ENCODE results near the gene HOXA6. TPM values are rescaled to one million over a fixed set of nuclear protein-coding genes. Genes with fewer than 3 reads are reported as not detected.

The HOXA6 gene
- total RNA-seq, 1 experiment from 2014 or later: 12.7 TPM

DNA sequence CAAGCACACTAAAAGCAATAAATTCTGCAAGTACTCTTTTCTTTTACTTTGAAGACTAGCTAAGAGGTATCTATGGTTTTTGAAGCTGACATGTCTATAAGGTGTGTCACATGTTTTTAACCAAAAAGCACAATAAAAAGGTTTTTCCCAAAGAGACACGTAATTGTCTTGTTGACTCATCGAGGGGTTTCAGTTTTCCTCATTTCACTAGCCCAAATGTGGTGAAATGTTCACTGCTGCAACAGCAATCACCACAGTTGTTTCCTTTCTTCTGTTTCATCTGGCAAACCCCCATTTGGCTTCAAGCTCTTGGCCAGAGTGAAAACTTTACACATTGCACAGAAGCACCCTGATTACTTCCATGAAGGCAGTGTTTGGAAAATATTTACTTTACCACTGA, 13.2 kb downstream of the HOXA6 start:
- DNase-seq (ENCODE audit: low read depth, low spot score): no peak
- no peak for ATAC-seq

More for the DNA sequence above, 13.2 kb downstream of the HOXA6 start:
- Histone ChIP-seq H4K20me1 (ENCODE audit: insufficient read depth) (no peaks in the 10 kb centered on the region), H3K9me3 (ENCODE audit: control insufficient read depth in 1 of 2, insufficient read depth in 1 of 2, low read depth in 1 of 2, low read length in 2 of 2) (no peaks in the 10 kb centered on the region), H3K4me2 (ENCODE audit: low read length) (peak overlapping the region; percentile 83), H3K9ac (ENCODE audit: low read length) (peak overlapping the region; percentile 55; the same call in 1 of the 2 replicates), H3K9me2 (ENCODE audit: insufficient read depth) (no peaks in the 10 kb centered on the region), H3K4me1 (ENCODE audit: control insufficient read depth in 1 of 2, insufficient read depth in 2 of 2, low read length in 2 of 2) (peaks cover 41 to 81% of the 10 kb centered on the region in 2 experiments), H3K36me3 (ENCODE audit: control insufficient read depth in 1 of 2, insufficient read depth in 2 of 2, low read length in 2 of 2) (no peaks in the 10 kb centered on the region), H3K4me3 (replicated peaks in 1 of 2; ENCODE audit: low read depth in 1 of 2, low read length in 2 of 2) (peak overlapping the region in 1 of 2 experiments; percentile 22; a peak in 1 of 4 replicates), H3K79me2 (ENCODE audit: insufficient read depth, low read length) (no peaks in the 10 kb centered on the region), H2AFZ (ENCODE audit: low read depth, low read length, poor library complexity, severe bottlenecking) (no peak overlapping the region), H3K27me3 (ENCODE audit: insufficient read depth, low read length) (no peaks in the 10 kb centered on the region), H3K27ac (ENCODE audit: low read depth, low read length) (peak overlapping the region; percentile 5; the same call in 1 of the 2 replicates)
- ChIA-PET RAD21 (ENCODE audit: low non-redundant PET in 1 of 2, low total read pairs in 2 of 2, uncharacterized antibody in 2 of 2, unreplicated experiment in 2 of 2) (interaction anchor here in 1 of 2 experiments (1.2 kb wide), 1 partner anchor 19 kb away, joined by 4 read pairs; no protein-coding TSS in a partner anchor), POLR2A (no interaction called here), CTCF (interaction anchor here (0.9 to 1.3 kb wide), 2 partner anchors 27 to 280 kb away, joined by 3 read pairs; no protein-coding TSS in a partner anchor)
- peak; percentile 37 for TF ChIP-seq FOSL1 (IDR thresholded peaks at IDR 0.05; ENCODE audit: low read depth)
- peak; percentile 56 for TF ChIP-seq JUND (IDR thresholded peaks at IDR 0.05)
- TF ChIP-seq, protein P1, sequence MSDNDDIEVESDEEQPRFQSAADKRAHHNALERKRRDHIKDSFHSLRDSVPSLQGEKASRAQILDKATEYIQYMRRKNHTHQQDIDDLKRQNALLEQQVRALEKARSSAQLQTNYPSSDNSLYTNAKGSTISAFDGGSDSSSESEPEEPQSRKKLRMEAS (IDR thresholded peaks at IDR 0.05): no peak
- TF ChIP-seq CEBPB (IDR thresholded peaks at IDR 0.05; ENCODE audit: low read depth): peak; percentile 63
- peak; percentile 44 for TF ChIP-seq SP1 (IDR thresholded peaks at IDR 0.05; ENCODE audit: low read depth)
- TF ChIP-seq, protein P2, sequence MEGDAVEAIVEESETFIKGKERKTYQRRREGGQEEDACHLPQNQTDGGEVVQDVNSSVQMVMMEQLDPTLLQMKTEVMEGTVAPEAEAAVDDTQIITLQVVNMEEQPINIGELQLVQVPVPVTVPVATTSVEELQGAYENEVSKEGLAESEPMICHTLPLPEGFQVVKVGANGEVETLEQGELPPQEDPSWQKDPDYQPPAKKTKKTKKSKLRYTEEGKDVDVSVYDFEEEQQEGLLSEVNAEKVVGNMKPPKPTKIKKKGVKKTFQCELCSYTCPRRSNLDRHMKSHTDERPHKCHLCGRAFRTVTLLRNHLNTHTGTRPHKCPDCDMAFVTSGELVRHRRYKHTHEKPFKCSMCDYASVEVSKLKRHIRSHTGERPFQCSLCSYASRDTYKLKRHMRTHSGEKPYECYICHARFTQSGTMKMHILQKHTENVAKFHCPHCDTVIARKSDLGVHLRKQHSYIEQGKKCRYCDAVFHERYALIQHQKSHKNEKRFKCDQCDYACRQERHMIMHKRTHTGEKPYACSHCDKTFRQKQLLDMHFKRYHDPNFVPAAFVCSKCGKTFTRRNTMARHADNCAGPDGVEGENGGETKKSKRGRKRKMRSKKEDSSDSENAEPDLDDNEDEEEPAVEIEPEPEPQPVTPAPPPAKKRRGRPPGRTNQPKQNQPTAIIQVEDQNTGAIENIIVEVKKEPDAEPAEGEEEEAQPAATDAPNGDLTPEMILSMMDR (IDR thresholded peaks at IDR 0.05 in 2 of 3, conservative IDR thresholded peaks at IDR 0.05 in 1 of 3; ENCODE audit: borderline replicate concordance in 1 of 3, insufficient read depth in 1 of 3, low read depth in 2 of 3, low read length in 2 of 3): no peak
- TF ChIP-seq, protein P3, sequence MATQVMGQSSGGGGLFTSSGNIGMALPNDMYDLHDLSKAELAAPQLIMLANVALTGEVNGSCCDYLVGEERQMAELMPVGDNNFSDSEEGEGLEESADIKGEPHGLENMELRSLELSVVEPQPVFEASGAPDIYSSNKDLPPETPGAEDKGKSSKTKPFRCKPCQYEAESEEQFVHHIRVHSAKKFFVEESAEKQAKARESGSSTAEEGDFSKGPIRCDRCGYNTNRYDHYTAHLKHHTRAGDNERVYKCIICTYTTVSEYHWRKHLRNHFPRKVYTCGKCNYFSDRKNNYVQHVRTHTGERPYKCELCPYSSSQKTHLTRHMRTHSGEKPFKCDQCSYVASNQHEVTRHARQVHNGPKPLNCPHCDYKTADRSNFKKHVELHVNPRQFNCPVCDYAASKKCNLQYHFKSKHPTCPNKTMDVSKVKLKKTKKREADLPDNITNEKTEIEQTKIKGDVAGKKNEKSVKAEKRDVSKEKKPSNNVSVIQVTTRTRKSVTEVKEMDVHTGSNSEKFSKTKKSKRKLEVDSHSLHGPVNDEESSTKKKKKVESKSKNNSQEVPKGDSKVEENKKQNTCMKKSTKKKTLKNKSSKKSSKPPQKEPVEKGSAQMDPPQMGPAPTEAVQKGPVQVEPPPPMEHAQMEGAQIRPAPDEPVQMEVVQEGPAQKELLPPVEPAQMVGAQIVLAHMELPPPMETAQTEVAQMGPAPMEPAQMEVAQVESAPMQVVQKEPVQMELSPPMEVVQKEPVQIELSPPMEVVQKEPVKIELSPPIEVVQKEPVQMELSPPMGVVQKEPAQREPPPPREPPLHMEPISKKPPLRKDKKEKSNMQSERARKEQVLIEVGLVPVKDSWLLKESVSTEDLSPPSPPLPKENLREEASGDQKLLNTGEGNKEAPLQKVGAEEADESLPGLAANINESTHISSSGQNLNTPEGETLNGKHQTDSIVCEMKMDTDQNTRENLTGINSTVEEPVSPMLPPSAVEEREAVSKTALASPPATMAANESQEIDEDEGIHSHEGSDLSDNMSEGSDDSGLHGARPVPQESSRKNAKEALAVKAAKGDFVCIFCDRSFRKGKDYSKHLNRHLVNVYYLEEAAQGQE (IDR thresholded peaks at IDR 0.05; ENCODE audit: low read depth): no peak
- no TSS peak for BruUV-seq (replicated peaks)
- intact Hi-C loops (cut with micrococcal nuclease): no loop called here

All from HCT116 (cell line).